GM13977 (cell line): Measurements from ENCODE around the gene MYO19.

ENCODE experiments used
- DNase-seq: peaks from one replicate; pipeline ENCODE4 v3.0.0; 2012; ENCODE audit warnings: low spot score
- CTCF ChIP-seq: IDR thresholded peaks from 2 replicates; pipeline ENCODE4 v1.5.1; 2012; ENCODE audit warnings: mild to moderate bottlenecking, control low read depth; ENCODE audit not compliant: insufficient read depth; ENCODE audit errors: extremely low read depth, missing control alignments
- in situ Hi-C: fragments of 300-500 bp; cut with MboI; formaldehyde crosslinking; loops from one replicate; pipeline ENCODE4 v1.12.0; 2022; ENCODE audit warnings: low sequenced_read_pairs, low pct_unique_long_range_greater_than_20kb, mixed read lengths, inconsistent platforms; ENCODE audit not compliant: unreplicated experiment

Gene MYO19

GRCh38 chr17:36545077-36545464, 10.4 kb upstream of the MYO19 start:
- no peak for DNase-seq
- TF ChIP-seq CTCF = no peak
- in situ Hi-C loops = no loop called here

DNA sequence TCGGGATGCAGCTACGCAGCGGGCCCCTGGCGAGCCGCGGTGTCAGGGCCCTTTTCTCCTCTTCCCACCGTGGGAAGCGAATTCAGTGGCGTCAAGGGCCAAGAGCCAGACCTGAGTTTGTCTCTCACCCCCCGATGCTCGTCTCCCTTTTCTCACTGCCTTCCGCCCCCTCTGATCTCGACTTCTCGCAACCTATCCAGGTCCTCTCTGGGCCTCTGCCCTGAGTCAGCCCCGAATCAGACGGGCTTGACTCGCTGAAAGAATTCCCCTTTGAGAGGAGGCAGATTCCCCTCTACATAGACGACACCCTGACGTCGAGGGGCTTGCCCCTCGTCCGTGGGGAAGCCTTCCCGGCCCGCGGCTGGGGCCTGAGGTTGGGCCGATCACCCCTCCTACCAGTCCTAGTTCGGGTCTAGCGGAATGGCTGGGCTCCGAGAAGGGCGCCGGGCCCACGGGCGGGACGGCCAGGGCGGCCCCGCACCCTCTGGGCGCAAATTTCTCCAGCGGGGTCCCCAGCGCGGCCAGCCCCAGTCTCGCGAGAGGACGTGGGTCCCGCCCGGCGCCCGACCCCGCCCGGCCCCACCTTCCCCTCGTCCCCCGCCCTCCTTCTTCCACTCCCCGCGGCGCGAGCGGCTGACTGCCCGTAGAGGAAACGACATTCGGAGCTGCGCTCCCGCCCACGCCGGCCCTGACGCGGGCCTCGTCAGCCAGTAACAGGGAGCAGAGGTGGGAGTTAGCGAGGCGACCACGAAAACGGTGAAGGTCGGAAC, 9.8 kb upstream of the MYO19 start, which contains the start of gene GGNBP2:
Gene GGNBP2, plus strand, starts transcription at position 613 of the 770 bp plus-strand sequence. CDS start 806 bp downstream, outside the sequence.
- in situ Hi-C loops = no loop called here
- DNase-seq = peak; percentile 95
- TF ChIP-seq CTCF = no peak

GRCh38 chr17:36544044-36544306, 9.3 kb upstream of the MYO19 start:
- peak; percentile 34 for TF ChIP-seq CTCF
- DNase-seq = peak; percentile 40
- in situ Hi-C loops = no loop called here

- no peak for TF ChIP-seq CTCF
- in situ Hi-C loops = no loop called here
- DNase-seq = no peak
Observed at GRCh38 chr17:36542755-36543154, 8.1 kb upstream of the MYO19 start.

DNA sequence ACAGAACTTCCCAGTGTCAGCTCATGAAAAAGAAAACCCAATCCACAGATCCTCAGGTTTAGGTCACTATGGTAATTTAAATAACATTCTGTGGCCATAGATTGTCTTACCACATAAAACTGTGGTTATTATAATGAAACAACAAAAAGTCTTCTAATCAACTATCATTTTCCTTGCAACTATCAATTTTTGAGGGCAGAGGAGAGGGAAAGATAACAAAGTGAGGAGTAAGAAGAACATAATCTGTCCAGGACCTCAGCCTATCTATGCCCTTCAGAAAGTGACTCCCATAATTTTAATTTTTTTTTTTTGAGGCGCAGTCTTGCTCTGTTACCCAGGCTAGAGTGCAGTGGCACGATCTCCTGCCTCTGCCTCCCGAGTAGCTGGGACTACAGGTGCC, 6.0 kb upstream of the MYO19 start:
- in situ Hi-C loops = no loop called here
- TF ChIP-seq CTCF = no peak
- DNase-seq = no peak

- no peak for DNase-seq
- no peak for TF ChIP-seq CTCF
- in situ Hi-C loops = no loop called here
Observed at GRCh38 chr17:36535669-36536081, 1.0 kb upstream of the MYO19 start.
